Osteoblast (primary cell): Measurements from ENCODE around the gene PTPRD. TPM values are rescaled to one million over a fixed set of nuclear protein-coding genes. Genes with fewer than 3 reads are reported as not detected.

Source experiments
- DNase-seq: peaks from one replicate; pipeline ENCODE4 v3.0.0; 2011; ENCODE audit warnings: low spot score, mixed read lengths; ENCODE audit not compliant: insufficient read length; ENCODE audit errors: missing footprints
- H2AFZ ChIP-seq: 2 replicates; pipeline ENCODE4 v1.6.0; 2011; ENCODE audit warnings: mild to moderate bottlenecking, low read length
- H3K27ac ChIP-seq: 2 replicates; pipeline ENCODE4 v1.5.1; 2011; ENCODE audit warnings: mild to moderate bottlenecking, low read depth, low read length, moderate library complexity
- H3K27me3 ChIP-seq: 2 replicates; pipeline ENCODE4 v1.6.0; 2012; ENCODE audit warnings: mild to moderate bottlenecking, control low read depth, inconsistent platforms, low read length, moderate library complexity; ENCODE audit not compliant: insufficient read depth
- H3K36me3 ChIP-seq: 2 replicates; pipeline ENCODE4 v1.5.1; 2011; ENCODE audit warnings: mild to moderate bottlenecking, low read length, control low read depth, moderate library complexity; ENCODE audit not compliant: insufficient read depth
- H3K4me1 ChIP-seq: 2 replicates; pipeline ENCODE4 v1.5.1; 2011; ENCODE audit warnings: mild to moderate bottlenecking, low read length, control low read depth, moderate library complexity; ENCODE audit not compliant: insufficient read depth
- H3K4me2 ChIP-seq: 2 replicates; pipeline ENCODE4 v1.6.0; 2011; ENCODE audit warnings: mild to moderate bottlenecking, low read length; ENCODE audit not compliant: insufficient read depth
- H3K4me3 ChIP-seq: fragments of 200-600 bp; sonication (generic); 3 replicates; pipeline ENCODE4 v1.5.1; 2012; ENCODE audit warnings: mild to moderate bottlenecking, low read length, inconsistent platforms; ENCODE audit not compliant: insufficient read depth
- H3K79me2 ChIP-seq: 2 replicates; pipeline ENCODE4 v1.6.0; 2012; ENCODE audit warnings: mild to moderate bottlenecking, low read length, control low read depth, inconsistent platforms; ENCODE audit not compliant: insufficient read depth
- H3K9me3 ChIP-seq: 2 replicates; pipeline ENCODE4 v1.5.1; 2011; ENCODE audit warnings: low read depth, low read length, control low read depth
- H4K20me1 ChIP-seq: 2 replicates; pipeline ENCODE4 v1.6.0; 2012; ENCODE audit warnings: mild to moderate bottlenecking, low read length, control low read depth; ENCODE audit not compliant: insufficient read depth
- CTCF ChIP-seq: IDR thresholded peaks from 2 replicates; pipeline ENCODE4 v1.5.1; 2011; ENCODE audit warnings: mild to moderate bottlenecking, low read depth, low read length, moderate library complexity; ENCODE audit errors: extremely low read depth
- total RNA-seq: library from RNA; depleted of rRNA; stranded (reverse); fragments of >200 nt; gene quantifications from 2 replicates; pipeline ENCODE4 v1.2.3, GENCODE V29; 2012

Gene PTPRD
- total RNA-seq, 1 donor = 23.9 TPM

GRCh38 chr9:8599937-8600336 is 2012.9 kb downstream of the PTPRD start:
- TF ChIP-seq CTCF = no peak
- Histone ChIP-seq H3K4me1 (no peaks in the 10 kb centered on the region), H2AFZ (no peak overlapping the region), H3K36me3 (no peaks in the 10 kb centered on the region), H3K79me2 (no peaks in the 10 kb centered on the region), H4K20me1 (no peaks in the 10 kb centered on the region), H3K9me3 (no peaks in the 10 kb centered on the region), H3K27me3 (no peaks in the 10 kb centered on the region), H3K4me2 (no peak overlapping the region), H3K27ac (no peak overlapping the region), H3K4me3 (no peak overlapping the region)
- no peak for DNase-seq

- no peak for DNase-seq
- no peak overlapping the region for H3K27ac ChIP-seq
- no peak overlapping the region for H3K4me3 ChIP-seq
- H3K9me3 ChIP-seq = no peaks in the 10 kb centered on the region
- no peaks in the 10 kb centered on the region for H3K36me3 ChIP-seq
- H3K79me2 ChIP-seq = no peaks in the 10 kb centered on the region
- H2AFZ ChIP-seq = no peak overlapping the region
- no peaks in the 10 kb centered on the region for H3K27me3 ChIP-seq
- H3K4me1 ChIP-seq = no peaks in the 10 kb centered on the region
- no peaks in the 10 kb centered on the region for H4K20me1 ChIP-seq
- no peak for TF ChIP-seq CTCF
- no peak overlapping the region for H3K4me2 ChIP-seq
Observed at GRCh38 chr9:8589476-8589875, 2023.3 kb downstream of the PTPRD start.

- TF ChIP-seq CTCF = no peak
- H3K27ac ChIP-seq = no peak overlapping the region
- no peak overlapping the region for H3K4me2 ChIP-seq
- H3K4me1 ChIP-seq = no peaks in the 10 kb centered on the region
- no peak overlapping the region for H2AFZ ChIP-seq
- no peaks in the 10 kb centered on the region for H4K20me1 ChIP-seq
- H3K9me3 ChIP-seq = no peaks in the 10 kb centered on the region
- no peaks in the 10 kb centered on the region for H3K36me3 ChIP-seq
- no peak overlapping the region for H3K4me3 ChIP-seq
- no peaks in the 10 kb centered on the region for H3K79me2 ChIP-seq
- H3K27me3 ChIP-seq = no peaks in the 10 kb centered on the region
- no peak for DNase-seq
Observed at GRCh38 chr9:8585036-8585435, 2027.8 kb downstream of the PTPRD start.

GRCh38 chr9:8579661-8580060 is 2033.1 kb downstream of the PTPRD start:
- Histone ChIP-seq H3K36me3 (no peaks in the 10 kb centered on the region), H2AFZ (no peak overlapping the region), H3K4me2 (no peak overlapping the region), H4K20me1 (no peaks in the 10 kb centered on the region), H3K27me3 (no peaks in the 10 kb centered on the region), H3K4me1 (no peaks in the 10 kb centered on the region), H3K79me2 (no peaks in the 10 kb centered on the region), H3K27ac (no peak overlapping the region), H3K9me3 (no peaks in the 10 kb centered on the region), H3K4me3 (no peak overlapping the region)
- no peak for TF ChIP-seq CTCF
- no peak for DNase-seq
